ENCODE results near the gene CDH26. TPM values are rescaled to one million over a fixed set of nuclear protein-coding genes. Genes with fewer than 3 reads are reported as not detected.

The CDH26 gene
- total and polyA plus RNA-seq, 2 donors (not counting 3 experiments of a cell fraction or from before 2014, with no cell fraction given): 0.01 TPM; not detected in 1

DNA sequence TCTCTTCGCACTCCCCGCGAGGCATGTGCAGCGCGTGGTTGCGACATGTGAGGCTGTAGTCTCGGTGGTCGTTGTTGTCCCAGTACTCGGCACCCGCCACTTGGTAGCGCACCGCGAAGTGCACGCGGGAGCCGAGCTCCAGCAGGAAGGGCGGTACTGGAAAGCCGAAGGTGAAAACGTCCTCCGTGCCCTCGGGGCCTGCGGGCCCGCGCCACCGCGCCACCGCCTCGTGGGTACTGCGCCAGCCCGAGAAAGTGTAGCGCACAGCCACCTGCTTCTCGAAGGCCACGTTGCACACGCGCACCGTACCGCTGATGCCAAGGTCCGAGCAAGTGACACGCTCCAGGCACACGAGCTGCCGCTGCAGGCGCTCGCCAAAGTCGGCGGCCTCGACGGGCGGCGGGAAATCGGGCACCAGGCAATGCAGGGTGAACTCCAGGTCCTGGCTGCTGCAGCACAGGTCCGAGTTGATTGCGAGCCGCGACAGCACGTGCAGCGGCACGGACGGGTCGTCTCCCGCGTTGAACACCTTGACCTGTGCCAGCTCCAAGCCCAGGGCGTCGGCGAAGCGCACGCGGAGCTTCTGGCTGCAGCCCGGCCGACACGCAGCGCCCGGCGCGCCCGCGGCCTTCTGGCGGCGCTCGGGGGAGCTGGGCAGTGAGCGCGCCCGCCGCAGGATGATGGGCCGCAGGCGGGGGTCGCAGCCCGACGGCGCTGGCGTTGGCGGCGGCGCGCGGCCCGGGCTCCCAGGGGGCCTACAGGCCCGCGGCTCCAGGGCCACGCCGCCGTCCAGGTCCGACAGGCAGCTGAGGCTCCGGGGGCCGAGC lies 19.0 kb upstream of the CDH26 start:
- dilution Hi-C loops (cut with MboI; ENCODE audit: extremely low pct_ligation_motif_present, low sequenced_read_pairs) (no loop called here), intact Hi-C loops (cut with micrococcal nuclease) (no loop called here)
- no peaks in the 10 kb centered on the region for H3K27me3 ChIP-seq (ENCODE audit: control insufficient read depth in 2 of 2, insufficient read depth in 2 of 2, low read length in 2 of 2)
- DNase-seq (ENCODE audit: low read depth, low spot score): no peak
- no peaks in the 10 kb centered on the region for H4K20me1 ChIP-seq (replicated peaks; ENCODE audit: control insufficient read depth, extremely low read depth, insufficient read depth, low read length)
- peaks cover 15% of the 10 kb centered on the region for H3K4me1 ChIP-seq (ENCODE audit: control insufficient read depth, extremely low read depth, insufficient read depth, low read length)
- no peak for FAIRE-seq
- BruUV-seq (replicated peaks): no TSS peak
- CTCF ChIA-PET: interaction anchor here (0.8 to 2.0 kb wide), 8 partner anchors 7 to 1957 kb away, joined by 3 to 9 read pairs (median 4); no protein-coding TSS in a partner anchor
- no peaks in the 10 kb centered on the region for H3K9me3 ChIP-seq (replicated peaks; ENCODE audit: control insufficient read depth, insufficient read depth, low read length)
- peak overlapping the region; percentile 61 for H3K27ac ChIP-seq (ENCODE audit: insufficient read depth, low read depth, low read length)
- H3K79me2 ChIP-seq (ENCODE audit: control insufficient read depth, insufficient read depth, low read length): peaks cover 6% of the 10 kb centered on the region
- TF ChIP-seq MYC (IDR thresholded peaks at IDR 0.05; ENCODE audit: low read depth, low read length): no peak
- TF ChIP-seq, protein P1, sequence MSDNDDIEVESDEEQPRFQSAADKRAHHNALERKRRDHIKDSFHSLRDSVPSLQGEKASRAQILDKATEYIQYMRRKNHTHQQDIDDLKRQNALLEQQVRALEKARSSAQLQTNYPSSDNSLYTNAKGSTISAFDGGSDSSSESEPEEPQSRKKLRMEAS (IDR thresholded peaks at IDR 0.05; ENCODE audit: insufficient read depth, insufficient read length): peak; percentile 21
- peak overlapping the region; percentile 91 for H3K9ac ChIP-seq (replicated peaks; ENCODE audit: extremely low read depth, insufficient read depth, low read length)
- H3K36me3 ChIP-seq (ENCODE audit: control insufficient read depth in 2 of 2, extremely low read depth in 1 of 2, insufficient read depth in 2 of 2, low read length in 2 of 2): peaks cover 0 to 6% of the 10 kb centered on the region in 2 experiments
- peak overlapping the region; percentile 60 to 87 (median 85) for H3K4me3 ChIP-seq (replicated peaks in 1 of 3; ENCODE audit: insufficient read depth in 1 of 3, low read depth in 1 of 3, low read length in 3 of 3)
- peak overlapping the region; percentile 84 for H3K4me2 ChIP-seq (ENCODE audit: insufficient read depth, low read length)
- no peaks in the 10 kb centered on the region for H3K9me1 ChIP-seq (replicated peaks; ENCODE audit: control insufficient read depth, extremely low read depth, insufficient read depth, low read length)
- POLR2A ChIA-PET: no interaction called here
- H2AFZ ChIP-seq (ENCODE audit: low read depth, low read length): peak overlapping the region; percentile 98

GRCh38 chr20:59939879-59940128 lies 18.4 kb upstream of the CDH26 start:
- peak overlapping the region; percentile 60 to 87 (median 85) for H3K4me3 ChIP-seq (replicated peaks in 1 of 3; ENCODE audit: insufficient read depth in 1 of 3, low read depth in 1 of 3, low read length in 3 of 3)
- H3K27me3 ChIP-seq (ENCODE audit: control insufficient read depth in 2 of 2, insufficient read depth in 2 of 2, low read length in 2 of 2): no peaks in the 10 kb centered on the region
- peak overlapping the region; percentile 84 for H3K4me2 ChIP-seq (ENCODE audit: insufficient read depth, low read length)
- POLR2A ChIA-PET: interaction anchor here (0.6 kb wide), 1 partner anchor 1291 kb away, joined by 3 read pairs; no protein-coding TSS in a partner anchor
- peaks cover 5 to 8% of the 10 kb centered on the region in 2 experiments for H3K36me3 ChIP-seq (ENCODE audit: control insufficient read depth in 2 of 2, extremely low read depth in 1 of 2, insufficient read depth in 2 of 2, low read length in 2 of 2)
- FAIRE-seq: no peak
- H3K4me1 ChIP-seq (ENCODE audit: control insufficient read depth, extremely low read depth, insufficient read depth, low read length): peaks cover 13% of the 10 kb centered on the region
- dilution Hi-C loops (cut with MboI; ENCODE audit: extremely low pct_ligation_motif_present, low sequenced_read_pairs): no loop called here
- H4K20me1 ChIP-seq (replicated peaks; ENCODE audit: control insufficient read depth, extremely low read depth, insufficient read depth, low read length): no peaks in the 10 kb centered on the region
- H3K9me1 ChIP-seq (replicated peaks; ENCODE audit: control insufficient read depth, extremely low read depth, insufficient read depth, low read length): no peaks in the 10 kb centered on the region
- BruUV-seq (replicated peaks): no TSS peak
- H3K9me3 ChIP-seq (replicated peaks; ENCODE audit: control insufficient read depth, insufficient read depth, low read length): no peaks in the 10 kb centered on the region
- DNase-seq (ENCODE audit: low read depth, low spot score): no peak
- CTCF ChIA-PET: interaction anchor here (1.1 to 2.0 kb wide), 7 partner anchors 8 to 1956 kb away, joined by 3 to 9 read pairs (median 4); no protein-coding TSS in a partner anchor
- H3K79me2 ChIP-seq (ENCODE audit: control insufficient read depth, insufficient read depth, low read length): peaks cover 6% of the 10 kb centered on the region
- TF ChIP-seq FOS (IDR thresholded peaks at IDR 0.05; ENCODE audit: borderline replicate concordance, insufficient read depth, low read length) (no peak), POLR2A (IDR thresholded peaks at IDR 0.05; ENCODE audit: low read depth, low read length) (no peak), GATA2 (IDR thresholded peaks at IDR 0.05; ENCODE audit: insufficient read depth, insufficient read length, low read depth, low read length) (no peak), JUN (IDR thresholded peaks at IDR 0.05; ENCODE audit: borderline replicate concordance, insufficient read depth, insufficient read length, low read depth) (no peak), POLR2AphosphoS5 (IDR thresholded peaks at IDR 0.05; ENCODE audit: insufficient read depth, low read depth, low read length) (no peak), MYC (IDR thresholded peaks at IDR 0.05; ENCODE audit: low read depth, low read length) (no peak)
- TF ChIP-seq, protein P1 (IDR thresholded peaks at IDR 0.05; ENCODE audit: insufficient read depth, insufficient read length): no peak
- H2AFZ ChIP-seq (ENCODE audit: low read depth, low read length): peak overlapping the region; percentile 98
- intact Hi-C loops (cut with micrococcal nuclease): loop anchor here (10.0 kb wide), 1 partner anchor 925 kb away; the partner anchor contains the start of gene TUBB1
- H3K9ac ChIP-seq (replicated peaks; ENCODE audit: extremely low read depth, insufficient read depth, low read length): peak overlapping the region; percentile 91
- H3K27ac ChIP-seq (ENCODE audit: insufficient read depth, low read depth, low read length): peak overlapping the region; percentile 61

All from endothelial cell of umbilical vein (primary cell).